ENCODE data around the gene PREX1.

- TF ChIP-seq CTCF (IDR thresholded peaks at IDR 0.05; ENCODE audit: insufficient read depth, low read length): no peak
- TF ChIP-seq GABPA (IDR thresholded peaks at IDR 0.05; ENCODE audit: low read depth): no peak
- no peak for TF ChIP-seq POLR2AphosphoS5 (IDR thresholded peaks at IDR 0.05; ENCODE audit: low read depth)
- no peak for TF ChIP-seq SPI1 (IDR thresholded peaks at IDR 0.05; ENCODE audit: borderline replicate concordance, low read depth)
- TF ChIP-seq REST (IDR thresholded peaks at IDR 0.05; ENCODE audit: insufficient replicate concordance, low read depth): no peak
Measured at GRCh38 chr20:48609491-48609978, 218.3 kb downstream of the PREX1 start.

All from HL-60 (cell line).